Measurements from ENCODE around the gene TRAPPC8.

DNA sequence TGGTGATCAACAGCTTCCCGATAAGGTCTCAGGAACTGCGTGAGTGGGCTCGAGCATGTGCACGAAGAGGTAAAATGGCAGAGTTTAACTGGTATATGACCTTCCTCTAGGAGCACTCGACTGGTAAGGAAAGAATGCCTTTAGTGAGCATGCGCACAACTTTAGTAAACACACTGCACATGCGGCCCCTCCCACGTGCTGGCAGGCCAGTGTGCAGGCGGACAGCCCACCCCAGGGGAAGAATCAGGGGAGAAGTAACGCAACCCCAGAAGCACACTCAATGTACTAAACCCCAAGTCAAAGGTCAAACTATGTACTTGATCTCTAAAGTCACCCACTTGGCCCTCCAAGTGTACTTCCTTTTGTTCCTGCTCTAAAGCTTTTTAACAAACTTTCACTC lies 153.5 kb downstream of the TRAPPC8 start:
- TF ChIP-seq, protein P1, sequence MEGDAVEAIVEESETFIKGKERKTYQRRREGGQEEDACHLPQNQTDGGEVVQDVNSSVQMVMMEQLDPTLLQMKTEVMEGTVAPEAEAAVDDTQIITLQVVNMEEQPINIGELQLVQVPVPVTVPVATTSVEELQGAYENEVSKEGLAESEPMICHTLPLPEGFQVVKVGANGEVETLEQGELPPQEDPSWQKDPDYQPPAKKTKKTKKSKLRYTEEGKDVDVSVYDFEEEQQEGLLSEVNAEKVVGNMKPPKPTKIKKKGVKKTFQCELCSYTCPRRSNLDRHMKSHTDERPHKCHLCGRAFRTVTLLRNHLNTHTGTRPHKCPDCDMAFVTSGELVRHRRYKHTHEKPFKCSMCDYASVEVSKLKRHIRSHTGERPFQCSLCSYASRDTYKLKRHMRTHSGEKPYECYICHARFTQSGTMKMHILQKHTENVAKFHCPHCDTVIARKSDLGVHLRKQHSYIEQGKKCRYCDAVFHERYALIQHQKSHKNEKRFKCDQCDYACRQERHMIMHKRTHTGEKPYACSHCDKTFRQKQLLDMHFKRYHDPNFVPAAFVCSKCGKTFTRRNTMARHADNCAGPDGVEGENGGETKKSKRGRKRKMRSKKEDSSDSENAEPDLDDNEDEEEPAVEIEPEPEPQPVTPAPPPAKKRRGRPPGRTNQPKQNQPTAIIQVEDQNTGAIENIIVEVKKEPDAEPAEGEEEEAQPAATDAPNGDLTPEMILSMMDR (IDR thresholded peaks at IDR 0.05; ENCODE audit: insufficient read depth, low read depth, low read length) = no peak
- no peak for TF ChIP-seq EZH2 (IDR thresholded peaks at IDR 0.05; ENCODE audit: insufficient read depth, low read length)
